Endothelial cell of umbilical vein (primary cell): ENCODE results near the gene NRXN3. TPM values are rescaled to one million over a fixed set of nuclear protein-coding genes. Genes with fewer than 3 reads are reported as not detected.

Source experiments
- BruUV-seq: library from RNA; stranded (reverse); fragments of 400-500 nt; replicated peaks from 2 replicates; lab custom pipeline; 2021; lab: Mats Ljungman, UMichigan
- CTCF ChIA-PET: fragments of 300-600, 350-600 bp; sonication (Branson Sonifier 250); formaldehyde crosslinking; loops from one replicate; lab custom pipeline; 2021; ENCODE audit warnings: antibody characterized with exemption, inconsistent platforms; lab: Charles Lee
- POLR2A ChIA-PET: fragments of 300-600, 350-600 bp; sonication (Branson Sonifier 250); formaldehyde crosslinking; loops from one replicate; lab custom pipeline; 2021; ENCODE audit warnings: antibody characterized with exemption, inconsistent platforms; lab: Charles Lee
- DNase-seq: peaks from one replicate; pipeline ENCODE4 v3.0.0-alpha.2; 2011; ENCODE audit warnings: low read depth, low spot score
- FAIRE-seq: peaks from 2 replicates; lab custom pipeline; 2011; peaks lifted over from hg19 to GRCh38; lab: Jason Lieb, UNC
- H2AFZ ChIP-seq: 2 replicates; pipeline ENCODE4 v1.6.0; 2012; ENCODE audit warnings: low read depth, low read length, control low read depth, inconsistent platforms
- H3K27ac ChIP-seq: 2 replicates; pipeline ENCODE4 v1.5.1; 2011; ENCODE audit warnings: low read depth, mild to moderate bottlenecking, control low read depth, low read length, moderate library complexity; ENCODE audit not compliant: insufficient read depth
- H3K27me3 ChIP-seq, 2 experiments: 2 replicates each; pipeline versions ENCODE4 v1.6.0 to v1.6.1; 2011; ENCODE audit warnings: low read length in 2 of 2, mixed read lengths in 1 of 2; ENCODE audit not compliant: control insufficient read depth in 2 of 2, insufficient read depth in 2 of 2
- H3K36me3 ChIP-seq, 2 experiments: 2 replicates in 1 of 2; 3 replicates in 1 of 2; pipeline ENCODE4 v1.5.1; 2011; ENCODE audit warnings: low read length in 2 of 2, mild to moderate bottlenecking in 1 of 2, moderate library complexity in 1 of 2; ENCODE audit not compliant: control insufficient read depth in 2 of 2, insufficient read depth in 2 of 2; ENCODE audit errors: extremely low read depth in 1 of 2
- H3K4me1 ChIP-seq: 3 replicates; pipeline ENCODE4 v1.5.1; 2011; ENCODE audit warnings: mild to moderate bottlenecking, low read length; ENCODE audit not compliant: control insufficient read depth, insufficient read depth; ENCODE audit errors: extremely low read depth
- H3K4me2 ChIP-seq: 2 replicates; pipeline ENCODE4 v1.6.1; 2011; ENCODE audit warnings: low read length, control low read depth, mixed read lengths; ENCODE audit not compliant: insufficient read depth
- H3K4me3 ChIP-seq, 3 experiments: fragments of 200-600 bp in 1 of 3; sonication (generic), shearing (Covaris generic) in 1 of 3; replicated peaks in 1 of 3; 2 replicates each; pipeline ENCODE4 v1.5.1; 2011 to 2016; ENCODE audit warnings: control low read depth in 3 of 3, low read length in 3 of 3, mild to moderate bottlenecking in 2 of 3, inconsistent platforms in 1 of 3, low read depth in 1 of 3, moderate library complexity in 1 of 3; ENCODE audit not compliant: insufficient read depth in 1 of 3
- H3K79me2 ChIP-seq: 2 replicates; pipeline ENCODE4 v1.6.0; 2012; ENCODE audit warnings: low read length, inconsistent platforms; ENCODE audit not compliant: control insufficient read depth, insufficient read depth
- H3K9ac ChIP-seq: replicated peaks from 2 replicates; pipeline ENCODE3; 2011; ENCODE audit warnings: low read length, control low read depth; ENCODE audit not compliant: insufficient read depth; ENCODE audit errors: extremely low read depth
- H3K9me1 ChIP-seq: replicated peaks from 3 replicates; pipeline ENCODE4 v1.6.0; 2011; ENCODE audit warnings: mild to moderate bottlenecking, low read length; ENCODE audit not compliant: control insufficient read depth, insufficient read depth; ENCODE audit errors: extremely low read depth
- H3K9me3 ChIP-seq: replicated peaks from 2 replicates; pipeline ENCODE4 v1.5.1; 2012; ENCODE audit warnings: low read length, inconsistent platforms; ENCODE audit not compliant: control insufficient read depth, insufficient read depth
- H4K20me1 ChIP-seq: replicated peaks from 2 replicates; pipeline ENCODE3; 2011; ENCODE audit warnings: mild to moderate bottlenecking, low read length; ENCODE audit not compliant: control insufficient read depth, insufficient read depth; ENCODE audit errors: extremely low read depth
- EZH2 ChIP-seq: IDR thresholded peaks from 2 replicates; pipeline ENCODE4 v1.6.1; 2012; ENCODE audit warnings: borderline replicate concordance, low read depth, mild to moderate bottlenecking, moderate library complexity, low read length, inconsistent platforms; ENCODE audit not compliant: severe bottlenecking
- FOS ChIP-seq: IDR thresholded peaks from 2 replicates; pipeline ENCODE4 v1.6.1; 2011; ENCODE audit warnings: mild to moderate bottlenecking, low read length, moderate library complexity, borderline replicate concordance; ENCODE audit not compliant: insufficient read depth
- GATA2 ChIP-seq: IDR thresholded peaks from 2 replicates; pipeline ENCODE4 v1.7.0; 2011; ENCODE audit warnings: low read depth, mild to moderate bottlenecking, moderate library complexity, mixed read lengths, low read length; ENCODE audit not compliant: insufficient read length, insufficient read depth
- JUN ChIP-seq: IDR thresholded peaks from 2 replicates; pipeline ENCODE4 v1.6.1; 2011; ENCODE audit warnings: borderline replicate concordance, low read depth; ENCODE audit not compliant: insufficient read length, insufficient read depth
- MYC ChIP-seq: IDR thresholded peaks from one replicate; pipeline ENCODE4 v1.6.1; 2011; ENCODE audit warnings: mild to moderate bottlenecking, low read depth, low read length
- POLR2A ChIP-seq: IDR thresholded peaks from 2 replicates; pipeline ENCODE4 v1.6.1; 2012; ENCODE audit warnings: low read depth, mild to moderate bottlenecking, control low read depth, low read length
- POLR2AphosphoS5 ChIP-seq: IDR thresholded peaks from 2 replicates; pipeline ENCODE4 v1.6.1; 2012; ENCODE audit warnings: low read depth, mild to moderate bottlenecking, control low read depth, low read length, moderate library complexity; ENCODE audit not compliant: insufficient read depth
- dilution Hi-C: fragments of 300-500 bp; cut with MboI; formaldehyde crosslinking; loops from one replicate; pipeline ENCODE4 v1.15.0; 2019; ENCODE audit warnings: low sequenced_read_pairs; ENCODE audit not compliant: extremely low pct_ligation_motif_present
- intact Hi-C: fragments of 100-400 bp; cut with micrococcal nuclease; formaldehyde crosslinking; loops from one replicate; pipeline ENCODE4 v1.10.0; 2022
- polyA plus RNA-seq, 4 experiments: library from polyadenylated mRNA; depleted of rRNA in 3 of 4; stranded (reverse) in 3 of 4; unstranded in 1 of 4; fragments of >200 nt; gene quantifications; 2 replicates each; pipeline versions ENCODE4 v1.2.1 to v1.2.3, GENCODE V29; 2011 to 2012; ENCODE audit warnings: missing spikeins in 1 of 4
- total RNA-seq: library from RNA; stranded (reverse); gene quantifications from 2 replicates; pipeline ENCODE4 v1.2.3, GENCODE V29; 2021
- TF ChIP-seq, protein P1 (sequence below): IDR thresholded peaks from 2 replicates; pipeline ENCODE4 v1.6.1; 2011; ENCODE audit not compliant: insufficient read depth, insufficient read length
- TF ChIP-seq, protein P2 (sequence below), 2 donors: IDR thresholded peaks; 1 replicate in 1 of 2; 2 replicates in 1 of 2; pipeline ENCODE4 v1.5.1; 2011; ENCODE audit warnings: low read length in 2 of 2, mild to moderate bottlenecking in 2 of 2, moderate library complexity in 2 of 2, control low read depth in 1 of 2, inconsistent platforms in 1 of 2, low read depth in 1 of 2; ENCODE audit not compliant: insufficient read depth in 1 of 2; ENCODE audit errors: extremely low read depth in 1 of 2

Gene NRXN3
- total and polyA plus RNA-seq, 2 donors (not counting 3 experiments of a cell fraction or from before 2014, with no cell fraction given): 0.72 to 4.2 TPM

DNA sequence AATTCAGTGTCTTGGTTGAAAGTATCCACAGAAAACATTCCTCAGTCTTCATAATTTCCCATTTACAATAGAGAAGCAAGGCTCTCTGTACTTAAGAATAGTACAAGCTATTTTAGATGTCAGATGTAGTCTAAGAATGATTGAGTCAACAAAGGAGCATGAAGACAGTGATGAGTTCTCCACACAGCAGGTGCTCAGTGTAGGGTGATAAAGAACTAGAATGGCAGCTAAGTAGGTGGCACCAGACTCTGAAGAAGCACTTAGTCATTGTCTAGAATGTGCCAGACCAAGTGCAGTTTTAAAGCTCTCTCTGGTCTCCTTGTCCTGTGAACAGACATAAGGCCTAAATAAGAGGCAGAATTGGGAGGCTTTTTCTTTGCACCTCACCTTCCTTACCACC is 504.6 kb downstream of the NRXN3 start:
- Histone ChIP-seq H3K9me3 (no peaks in the 10 kb centered on the region), H3K79me2 (no peaks in the 10 kb centered on the region), H3K27me3 (no peaks in the 10 kb centered on the region), H3K27ac (no peak overlapping the region), H3K4me3 (no peak overlapping the region), H3K36me3 (no peaks in the 10 kb centered on the region), H4K20me1 (no peaks in the 10 kb centered on the region), H3K4me2 (no peak overlapping the region), H3K9ac (no peak overlapping the region), H3K4me1 (no peaks in the 10 kb centered on the region), H3K9me1 (no peaks in the 10 kb centered on the region), H2AFZ (no peak overlapping the region)
- intact Hi-C loops (no loop called here), dilution Hi-C loops (no loop called here)
- no TSS peak for BruUV-seq
- no peak for TF ChIP-seq GATA2
- no peak for TF ChIP-seq JUN
- TF ChIP-seq FOS: no peak
- no peak for FAIRE-seq
- CTCF ChIA-PET: no interaction called here
- POLR2A ChIA-PET: no interaction called here
- DNase-seq: no peak

DNA sequence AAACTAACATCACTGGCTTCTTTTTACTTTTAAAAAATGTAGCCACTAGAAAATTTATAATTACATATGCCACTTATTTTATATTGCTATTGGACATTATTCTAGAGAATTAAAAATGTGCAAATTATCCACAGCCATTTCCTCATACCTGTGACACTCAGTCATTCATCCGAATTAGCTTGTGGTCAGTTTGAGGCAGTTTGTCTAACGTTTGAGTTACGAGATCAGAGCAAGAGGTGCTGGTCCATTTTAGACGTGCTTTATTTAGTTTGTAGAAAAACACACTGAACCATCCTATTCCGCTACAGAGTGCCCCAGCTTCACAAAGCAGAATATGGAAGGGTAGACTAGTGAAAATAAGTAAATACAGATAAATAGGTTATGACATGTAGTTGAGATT is 513.0 kb downstream of the NRXN3 start:
- dilution Hi-C loops: no loop called here
- H3K79me2 ChIP-seq: no peaks in the 10 kb centered on the region
- CTCF ChIA-PET: no interaction called here
- no peaks in the 10 kb centered on the region for H4K20me1 ChIP-seq
- no peak overlapping the region for H3K4me2 ChIP-seq
- H3K27ac ChIP-seq: no peak overlapping the region
- TF ChIP-seq EZH2 (no peak), POLR2AphosphoS5 (no peak), GATA2 (no peak), POLR2A (no peak), FOS (no peak), JUN (no peak), MYC (no peak)
- TF ChIP-seq, protein P1, sequence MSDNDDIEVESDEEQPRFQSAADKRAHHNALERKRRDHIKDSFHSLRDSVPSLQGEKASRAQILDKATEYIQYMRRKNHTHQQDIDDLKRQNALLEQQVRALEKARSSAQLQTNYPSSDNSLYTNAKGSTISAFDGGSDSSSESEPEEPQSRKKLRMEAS: no peak
- TF ChIP-seq, protein P2, sequence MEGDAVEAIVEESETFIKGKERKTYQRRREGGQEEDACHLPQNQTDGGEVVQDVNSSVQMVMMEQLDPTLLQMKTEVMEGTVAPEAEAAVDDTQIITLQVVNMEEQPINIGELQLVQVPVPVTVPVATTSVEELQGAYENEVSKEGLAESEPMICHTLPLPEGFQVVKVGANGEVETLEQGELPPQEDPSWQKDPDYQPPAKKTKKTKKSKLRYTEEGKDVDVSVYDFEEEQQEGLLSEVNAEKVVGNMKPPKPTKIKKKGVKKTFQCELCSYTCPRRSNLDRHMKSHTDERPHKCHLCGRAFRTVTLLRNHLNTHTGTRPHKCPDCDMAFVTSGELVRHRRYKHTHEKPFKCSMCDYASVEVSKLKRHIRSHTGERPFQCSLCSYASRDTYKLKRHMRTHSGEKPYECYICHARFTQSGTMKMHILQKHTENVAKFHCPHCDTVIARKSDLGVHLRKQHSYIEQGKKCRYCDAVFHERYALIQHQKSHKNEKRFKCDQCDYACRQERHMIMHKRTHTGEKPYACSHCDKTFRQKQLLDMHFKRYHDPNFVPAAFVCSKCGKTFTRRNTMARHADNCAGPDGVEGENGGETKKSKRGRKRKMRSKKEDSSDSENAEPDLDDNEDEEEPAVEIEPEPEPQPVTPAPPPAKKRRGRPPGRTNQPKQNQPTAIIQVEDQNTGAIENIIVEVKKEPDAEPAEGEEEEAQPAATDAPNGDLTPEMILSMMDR (IDR thresholded peaks at IDR 0.05; ENCODE audit: extremely low read depth in 1 of 2, insufficient read depth in 1 of 2, low read depth in 1 of 2, low read length in 2 of 2): no peak
- H3K4me3 ChIP-seq: no peak overlapping the region
- no peaks in the 10 kb centered on the region for H3K36me3 ChIP-seq
- BruUV-seq: no TSS peak
- intact Hi-C loops: no loop called here
- DNase-seq (no peak), FAIRE-seq (no peak)
- POLR2A ChIA-PET: no interaction called here
- H3K9me3 ChIP-seq: no peaks in the 10 kb centered on the region
- H3K9ac ChIP-seq: no peak overlapping the region
- no peaks in the 10 kb centered on the region for H3K4me1 ChIP-seq
- H3K27me3 ChIP-seq: no peaks in the 10 kb centered on the region
- no peak overlapping the region for H2AFZ ChIP-seq
- H3K9me1 ChIP-seq: no peaks in the 10 kb centered on the region
